A549 (cell line): ENCODE results near the gene SLC22A31.

Source experiments
- BHLHE40 ChIP-seq: IDR thresholded peaks from 2 replicates; pipeline ENCODE4 v1.6.1; 2012; ENCODE audit warnings: low read depth, low read length, inconsistent platforms
- HOXA7 ChIP-seq: fragments of 250-450 bp; sonication (Bioruptor Pico); IDR thresholded peaks from 2 replicates; pipeline ENCODE4 v1.5.0; 2020; ENCODE audit warnings: mild to moderate bottlenecking, moderate library complexity
- JUN ChIP-seq, 2 experiments: fragments of >200 bp; sonication (Bioruptor Twin); formaldehyde crosslinking; IDR thresholded peaks; 2 replicates in 1 of 2; 3 replicates in 1 of 2; pipeline ENCODE4 v1.6.1; 2016 to 2017
- NPAS2 ChIP-seq: fragments of 250-450 bp; sonication (Bioruptor Pico); IDR thresholded peaks from 2 replicates; pipeline ENCODE4 v1.8.0; 2022; ENCODE audit warnings: mild to moderate bottlenecking, moderate library complexity, borderline replicate concordance
- POLR2A ChIP-seq: IDR thresholded peaks from 2 replicates; pipeline ENCODE4 v1.6.1; 2012; ENCODE audit warnings: mild to moderate bottlenecking, low read length
- RAD21 ChIP-seq, 2 experiments: fragments of >200 bp in 1 of 2; sonication (Bioruptor Twin) in 1 of 2; formaldehyde crosslinking in 1 of 2; IDR thresholded peaks in 1 of 2; conservative IDR thresholded peaks in 1 of 2; 2 replicates in 1 of 2; 3 replicates in 1 of 2; pipeline ENCODE4 v1.6.1; 2012 to 2018; ENCODE audit warnings: inconsistent platforms in 1 of 2
- RARB ChIP-seq: fragments of 250-450 bp; sonication (Bioruptor Pico); IDR thresholded peaks from 2 replicates; pipeline ENCODE4 v1.8.0; 2021; ENCODE audit warnings: mild to moderate bottlenecking, moderate library complexity
- ZSCAN20 ChIP-seq: fragments of 250-450 bp; sonication (Bioruptor Pico); IDR thresholded peaks from 2 replicates; pipeline ENCODE4 v1.8.0; 2022; ENCODE audit warnings: mild to moderate bottlenecking, moderate library complexity
- TF ChIP-seq, protein P1 (sequence below): fragments of 200-600 bp; sonication (generic); IDR thresholded peaks from 2 replicates; pipeline ENCODE4 v1.6.1; 2016; ENCODE audit warnings: antibody characterized with exemption, mild to moderate bottlenecking, moderate library complexity
- TF ChIP-seq, protein P2 (sequence below): IDR thresholded peaks from 2 replicates; pipeline ENCODE4 v1.6.1; 2012
- TF ChIP-seq, protein P3 (sequence below): fragments of >200 bp; sonication (Bioruptor Twin); formaldehyde crosslinking; IDR thresholded peaks from 3 replicates; pipeline ENCODE4 v1.5.1; 2016
- TF ChIP-seq, protein P4 (sequence below): fragments of 450-650 bp; IDR thresholded peaks from 2 replicates; pipeline ENCODE4 v1.6.1; 2014; ENCODE audit warnings: antibody characterized with exemption

DNA sequence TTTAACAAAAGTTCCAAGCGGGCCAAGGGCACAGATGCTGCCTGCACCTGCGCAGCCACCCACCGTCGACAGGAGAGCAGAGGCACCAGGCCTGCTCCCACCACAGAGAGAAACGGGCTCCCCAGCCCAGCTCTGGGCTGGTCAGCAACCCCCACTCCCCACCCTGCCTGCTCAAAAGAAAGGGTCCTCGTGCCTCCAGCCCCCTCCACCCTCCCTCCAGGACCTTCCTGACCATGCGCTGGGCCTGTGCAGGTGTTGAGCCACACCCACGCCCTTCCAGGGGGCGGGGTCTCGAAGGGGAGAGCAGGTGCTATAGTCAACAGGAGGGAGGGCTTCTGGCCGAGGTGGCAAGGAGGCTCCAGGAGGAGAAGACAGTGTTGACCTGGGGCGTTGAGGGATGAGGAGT lies 42.5 kb upstream of the SLC22A31 start:
- TF ChIP-seq POLR2A (no peak), JUN (IDR thresholded peaks at IDR 0.05) (no peak), ZSCAN20 (CRISPR knock-in tag) (no peak), RAD21 (conservative IDR thresholded peaks at IDR 0.05 in 1 of 2, IDR thresholded peaks at IDR 0.05 in 1 of 2) (no peak), NPAS2 (CRISPR knock-in tag) (no peak), RARB (CRISPR knock-in tag) (no peak), BHLHE40 (no peak), HOXA7 (no peak)
- TF ChIP-seq, protein P1, sequence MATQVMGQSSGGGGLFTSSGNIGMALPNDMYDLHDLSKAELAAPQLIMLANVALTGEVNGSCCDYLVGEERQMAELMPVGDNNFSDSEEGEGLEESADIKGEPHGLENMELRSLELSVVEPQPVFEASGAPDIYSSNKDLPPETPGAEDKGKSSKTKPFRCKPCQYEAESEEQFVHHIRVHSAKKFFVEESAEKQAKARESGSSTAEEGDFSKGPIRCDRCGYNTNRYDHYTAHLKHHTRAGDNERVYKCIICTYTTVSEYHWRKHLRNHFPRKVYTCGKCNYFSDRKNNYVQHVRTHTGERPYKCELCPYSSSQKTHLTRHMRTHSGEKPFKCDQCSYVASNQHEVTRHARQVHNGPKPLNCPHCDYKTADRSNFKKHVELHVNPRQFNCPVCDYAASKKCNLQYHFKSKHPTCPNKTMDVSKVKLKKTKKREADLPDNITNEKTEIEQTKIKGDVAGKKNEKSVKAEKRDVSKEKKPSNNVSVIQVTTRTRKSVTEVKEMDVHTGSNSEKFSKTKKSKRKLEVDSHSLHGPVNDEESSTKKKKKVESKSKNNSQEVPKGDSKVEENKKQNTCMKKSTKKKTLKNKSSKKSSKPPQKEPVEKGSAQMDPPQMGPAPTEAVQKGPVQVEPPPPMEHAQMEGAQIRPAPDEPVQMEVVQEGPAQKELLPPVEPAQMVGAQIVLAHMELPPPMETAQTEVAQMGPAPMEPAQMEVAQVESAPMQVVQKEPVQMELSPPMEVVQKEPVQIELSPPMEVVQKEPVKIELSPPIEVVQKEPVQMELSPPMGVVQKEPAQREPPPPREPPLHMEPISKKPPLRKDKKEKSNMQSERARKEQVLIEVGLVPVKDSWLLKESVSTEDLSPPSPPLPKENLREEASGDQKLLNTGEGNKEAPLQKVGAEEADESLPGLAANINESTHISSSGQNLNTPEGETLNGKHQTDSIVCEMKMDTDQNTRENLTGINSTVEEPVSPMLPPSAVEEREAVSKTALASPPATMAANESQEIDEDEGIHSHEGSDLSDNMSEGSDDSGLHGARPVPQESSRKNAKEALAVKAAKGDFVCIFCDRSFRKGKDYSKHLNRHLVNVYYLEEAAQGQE = no peak
- TF ChIP-seq, protein P2, sequence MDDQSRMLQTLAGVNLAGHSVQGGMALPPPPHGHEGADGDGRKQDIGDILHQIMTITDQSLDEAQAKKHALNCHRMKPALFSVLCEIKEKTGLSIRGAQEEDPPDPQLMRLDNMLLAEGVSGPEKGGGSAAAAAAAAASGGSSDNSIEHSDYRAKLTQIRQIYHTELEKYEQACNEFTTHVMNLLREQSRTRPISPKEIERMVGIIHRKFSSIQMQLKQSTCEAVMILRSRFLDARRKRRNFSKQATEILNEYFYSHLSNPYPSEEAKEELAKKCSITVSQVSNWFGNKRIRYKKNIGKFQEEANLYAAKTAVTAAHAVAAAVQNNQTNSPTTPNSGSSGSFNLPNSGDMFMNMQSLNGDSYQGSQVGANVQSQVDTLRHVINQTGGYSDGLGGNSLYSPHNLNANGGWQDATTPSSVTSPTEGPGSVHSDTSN = no peak
- TF ChIP-seq, protein P3, sequence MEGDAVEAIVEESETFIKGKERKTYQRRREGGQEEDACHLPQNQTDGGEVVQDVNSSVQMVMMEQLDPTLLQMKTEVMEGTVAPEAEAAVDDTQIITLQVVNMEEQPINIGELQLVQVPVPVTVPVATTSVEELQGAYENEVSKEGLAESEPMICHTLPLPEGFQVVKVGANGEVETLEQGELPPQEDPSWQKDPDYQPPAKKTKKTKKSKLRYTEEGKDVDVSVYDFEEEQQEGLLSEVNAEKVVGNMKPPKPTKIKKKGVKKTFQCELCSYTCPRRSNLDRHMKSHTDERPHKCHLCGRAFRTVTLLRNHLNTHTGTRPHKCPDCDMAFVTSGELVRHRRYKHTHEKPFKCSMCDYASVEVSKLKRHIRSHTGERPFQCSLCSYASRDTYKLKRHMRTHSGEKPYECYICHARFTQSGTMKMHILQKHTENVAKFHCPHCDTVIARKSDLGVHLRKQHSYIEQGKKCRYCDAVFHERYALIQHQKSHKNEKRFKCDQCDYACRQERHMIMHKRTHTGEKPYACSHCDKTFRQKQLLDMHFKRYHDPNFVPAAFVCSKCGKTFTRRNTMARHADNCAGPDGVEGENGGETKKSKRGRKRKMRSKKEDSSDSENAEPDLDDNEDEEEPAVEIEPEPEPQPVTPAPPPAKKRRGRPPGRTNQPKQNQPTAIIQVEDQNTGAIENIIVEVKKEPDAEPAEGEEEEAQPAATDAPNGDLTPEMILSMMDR = no peak
- TF ChIP-seq, protein P4, sequence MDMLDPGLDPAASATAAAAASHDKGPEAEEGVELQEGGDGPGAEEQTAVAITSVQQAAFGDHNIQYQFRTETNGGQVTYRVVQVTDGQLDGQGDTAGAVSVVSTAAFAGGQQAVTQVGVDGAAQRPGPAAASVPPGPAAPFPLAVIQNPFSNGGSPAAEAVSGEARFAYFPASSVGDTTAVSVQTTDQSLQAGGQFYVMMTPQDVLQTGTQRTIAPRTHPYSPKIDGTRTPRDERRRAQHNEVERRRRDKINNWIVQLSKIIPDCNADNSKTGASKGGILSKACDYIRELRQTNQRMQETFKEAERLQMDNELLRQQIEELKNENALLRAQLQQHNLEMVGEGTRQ = no peak
